Measurements from ENCODE around the gene PLCH2. TPM values are rescaled to one million over a fixed set of nuclear protein-coding genes. Genes with fewer than 3 reads are reported as not detected.

The PLCH2 gene
- total RNA-seq, 2 experiments from 2014 or later = 2.9 to 6.0 TPM

GRCh38 chr1:2538376-2538775, 62.3 kb downstream of the PLCH2 start:
- H3K4me3 Mint-ChIP-seq = no peak overlapping the region
- POLR2A ChIA-PET = interaction anchor here (1.6 kb wide), 1 partner anchor 10 kb away, joined by 3 read pairs; no protein-coding TSS in a partner anchor
- ATAC-seq = no peak

DNA sequence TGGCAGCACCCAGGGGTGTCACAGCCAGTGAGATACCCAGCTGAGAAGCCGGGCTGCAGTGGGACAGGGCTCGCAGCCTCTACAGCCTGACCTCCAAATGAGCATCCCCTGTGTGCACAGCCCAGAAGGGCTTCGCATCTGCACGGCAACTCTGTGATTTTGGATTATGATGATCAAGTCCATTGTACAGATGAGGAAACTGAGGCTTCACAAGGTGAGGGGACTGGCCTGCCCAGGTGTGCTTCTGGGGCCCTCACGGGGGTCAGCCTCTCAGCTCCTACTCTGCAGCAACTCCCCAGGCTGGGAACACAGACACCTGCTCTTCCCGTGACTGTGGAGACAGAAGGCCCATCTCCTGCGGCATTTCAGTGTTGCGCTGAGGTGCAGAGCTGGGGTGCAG, 62.8 kb downstream of the PLCH2 start:
- DNase-seq (no peak), ATAC-seq (no peak)
- intact Hi-C loops (cut with micrococcal nuclease) = no loop called here
- H3K36me3 Mint-ChIP-seq (ENCODE audit: low read depth) = no peaks in the 10 kb centered on the region
- peaks cover 6% of the 10 kb centered on the region for H3K4me1 Mint-ChIP-seq (ENCODE audit: low read depth)
- peaks cover 5% of the 10 kb centered on the region for H3K27me3 Mint-ChIP-seq
- H3K9me3 Mint-ChIP-seq = no peaks in the 10 kb centered on the region
- no peak for TF ChIP-seq CTCF (IDR thresholded peaks at IDR 0.05)
- H3K4me3 Mint-ChIP-seq = no peak overlapping the region
- H3K27ac Mint-ChIP-seq = no peak overlapping the region
- POLR2A ChIA-PET = interaction anchor here (1.6 kb wide), 1 partner anchor 10 kb away, joined by 3 read pairs; no protein-coding TSS in a partner anchor
- CTCF ChIA-PET = interaction anchor here (1.7 kb wide), 1 partner anchor 10 kb away, joined by 6 read pairs; the partner anchor contains the start of gene HES5

More at GRCh38 chr1:2538376-2538775, 62.3 kb downstream of the PLCH2 start:
- DNase-seq = no peak
- Mint-ChIP-seq H3K9me3 (no peaks in the 10 kb centered on the region), H3K27ac (no peak overlapping the region), H3K36me3 (ENCODE audit: low read depth) (no peaks in the 10 kb centered on the region), H3K27me3 (peaks cover 6% of the 10 kb centered on the region), H3K4me1 (ENCODE audit: low read depth) (peaks cover 6% of the 10 kb centered on the region)
- TF ChIP-seq CTCF (IDR thresholded peaks at IDR 0.05) = no peak
- CTCF ChIA-PET = no interaction called here
- intact Hi-C loops (cut with micrococcal nuclease) = no loop called here

DNA sequence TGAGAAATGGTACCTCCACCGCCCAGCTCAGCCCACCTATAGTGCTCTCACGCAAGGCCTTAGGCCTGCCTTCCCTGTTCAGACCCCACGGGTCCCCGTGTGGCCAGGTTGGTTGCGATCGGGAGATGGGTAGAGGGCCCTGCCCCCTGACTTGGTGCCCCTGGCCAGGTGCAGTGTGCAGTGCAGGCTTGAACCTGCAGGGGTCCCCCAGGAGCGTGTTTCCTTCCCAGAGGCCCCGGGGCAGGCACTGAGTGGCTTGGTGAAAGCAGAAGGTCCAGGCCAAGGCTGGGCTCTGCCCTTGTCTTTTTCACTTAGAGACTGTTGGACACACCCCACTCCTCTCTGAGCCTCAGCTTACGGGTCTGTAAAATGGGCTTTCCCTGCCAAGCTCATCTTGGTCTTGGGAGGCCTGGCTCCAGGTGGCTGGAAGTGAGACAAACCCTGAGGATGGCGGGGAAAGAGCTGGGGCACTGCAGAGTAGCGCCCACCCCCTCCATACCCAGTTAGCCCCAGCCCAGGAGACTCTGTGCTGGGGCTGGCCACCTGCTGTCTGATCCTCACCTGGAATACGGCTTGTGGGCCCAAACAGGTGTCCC, 63.3 kb downstream of the PLCH2 start:
- ATAC-seq = peak; percentile 80
- Mint-ChIP-seq H3K4me1 (ENCODE audit: low read depth) (peaks cover 6% of the 10 kb centered on the region), H3K9me3 (no peaks in the 10 kb centered on the region), H3K27me3 (peaks cover 3% of the 10 kb centered on the region), H3K4me3 (no peak overlapping the region), H3K36me3 (ENCODE audit: low read depth) (no peaks in the 10 kb centered on the region), H3K27ac (no peak overlapping the region)
- DNase-seq = peak; percentile 70
- TF ChIP-seq CTCF (IDR thresholded peaks at IDR 0.05) = peak; percentile 64
- POLR2A ChIA-PET = interaction anchor here (1.6 kb wide), 1 partner anchor 11 kb away, joined by 3 read pairs; no protein-coding TSS in a partner anchor
- CTCF ChIA-PET = interaction anchor here (1.7 to 2.0 kb wide), 2 partner anchors 8 to 10 kb away, joined by 6 to 9 read pairs; partner anchors contain the start of gene HES5
- intact Hi-C loops (cut with micrococcal nuclease) = no loop called here

DNA sequence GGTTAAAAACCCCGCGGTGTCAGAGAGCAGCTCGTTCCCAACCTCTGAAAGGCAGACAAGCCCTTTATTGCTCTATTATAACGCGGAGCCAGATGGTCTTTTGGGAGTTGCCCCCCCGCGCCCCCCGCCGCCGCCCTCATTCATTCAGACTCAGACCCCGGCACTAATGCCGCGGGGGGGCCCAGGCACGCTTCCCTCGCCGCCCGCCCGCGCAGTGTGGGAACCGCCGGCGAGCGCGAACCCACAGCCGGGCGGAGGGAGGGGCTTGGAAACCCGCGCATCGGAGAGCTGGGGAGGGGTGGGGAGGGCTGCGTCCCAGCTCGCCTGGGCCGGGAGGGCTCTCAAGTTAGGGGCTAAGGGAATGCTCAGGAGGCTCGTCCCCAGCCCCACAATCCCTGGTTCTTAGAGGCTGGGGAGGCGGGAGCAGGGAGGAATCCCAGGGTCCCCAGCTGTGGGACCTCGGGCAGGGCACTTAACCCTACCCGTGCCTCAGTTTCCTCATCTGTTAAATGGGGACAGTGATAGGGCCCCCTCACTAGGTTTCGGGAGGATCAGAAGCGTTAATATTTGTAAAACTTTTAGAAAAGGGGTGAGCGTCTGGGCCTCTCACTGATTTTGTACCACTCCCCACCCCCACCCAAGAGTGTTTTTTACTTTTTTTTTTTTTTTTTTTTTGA, 64.9 kb downstream of the PLCH2 start:
- CTCF ChIA-PET = interaction anchor here (0.8 to 2.0 kb wide), 5 partner anchors 8 to 17 kb away, joined by 3 to 9 read pairs (median 4); partner anchors contain the start of gene HES5
- DNase-seq (no peak), ATAC-seq (no peak)
- POLR2A ChIA-PET = interaction anchor here (0.7 to 1.1 kb wide), 3 partner anchors 10 to 17 kb away, joined by 3 to 4 read pairs (median 3); no protein-coding TSS in a partner anchor
- Mint-ChIP-seq H3K4me3 (no peak overlapping the region), H3K36me3 (ENCODE audit: low read depth) (no peaks in the 10 kb centered on the region), H3K27me3 (no peaks in the 10 kb centered on the region), H3K27ac (no peak overlapping the region), H3K9me3 (no peaks in the 10 kb centered on the region), H3K4me1 (ENCODE audit: low read depth) (peaks cover 9% of the 10 kb centered on the region)
- no peak for TF ChIP-seq CTCF (IDR thresholded peaks at IDR 0.05)
- intact Hi-C loops (cut with micrococcal nuclease) = no loop called here
